ENCODE results near the gene SPOCK2. TPM values are rescaled to one million over a fixed set of nuclear protein-coding genes. Genes with fewer than 3 reads are reported as not detected.

SPOCK2 gene
- total RNA-seq, 1 donor from 2014 or later, result 3.4 TPM

- Mint-ChIP-seq H3K9me3 (ENCODE audit: unreplicated experiment) (no peaks in the 10 kb centered on the region), H3K27me3 (ENCODE audit: unreplicated experiment) (peaks cover 2% of the 10 kb centered on the region), H3K4me1 (ENCODE audit: unreplicated experiment) (no peaks in the 10 kb centered on the region), H3K27ac (ENCODE audit: unreplicated experiment) (no peak overlapping the region), H3K4me3 (ENCODE audit: unreplicated experiment) (no peak overlapping the region), H3K36me3 (ENCODE audit: low read depth, unreplicated experiment) (peaks cover 11% of the 10 kb centered on the region)
- no peak for DNase-seq (ENCODE audit: low spot score)
- TF ChIP-seq, protein P1, sequence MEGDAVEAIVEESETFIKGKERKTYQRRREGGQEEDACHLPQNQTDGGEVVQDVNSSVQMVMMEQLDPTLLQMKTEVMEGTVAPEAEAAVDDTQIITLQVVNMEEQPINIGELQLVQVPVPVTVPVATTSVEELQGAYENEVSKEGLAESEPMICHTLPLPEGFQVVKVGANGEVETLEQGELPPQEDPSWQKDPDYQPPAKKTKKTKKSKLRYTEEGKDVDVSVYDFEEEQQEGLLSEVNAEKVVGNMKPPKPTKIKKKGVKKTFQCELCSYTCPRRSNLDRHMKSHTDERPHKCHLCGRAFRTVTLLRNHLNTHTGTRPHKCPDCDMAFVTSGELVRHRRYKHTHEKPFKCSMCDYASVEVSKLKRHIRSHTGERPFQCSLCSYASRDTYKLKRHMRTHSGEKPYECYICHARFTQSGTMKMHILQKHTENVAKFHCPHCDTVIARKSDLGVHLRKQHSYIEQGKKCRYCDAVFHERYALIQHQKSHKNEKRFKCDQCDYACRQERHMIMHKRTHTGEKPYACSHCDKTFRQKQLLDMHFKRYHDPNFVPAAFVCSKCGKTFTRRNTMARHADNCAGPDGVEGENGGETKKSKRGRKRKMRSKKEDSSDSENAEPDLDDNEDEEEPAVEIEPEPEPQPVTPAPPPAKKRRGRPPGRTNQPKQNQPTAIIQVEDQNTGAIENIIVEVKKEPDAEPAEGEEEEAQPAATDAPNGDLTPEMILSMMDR (IDR thresholded peaks at IDR 0.05; ENCODE audit: unreplicated experiment), result no peak
Measured at GRCh38 chr10:72105710-72106109, 17.4 kb upstream of the SPOCK2 start.

DNA sequence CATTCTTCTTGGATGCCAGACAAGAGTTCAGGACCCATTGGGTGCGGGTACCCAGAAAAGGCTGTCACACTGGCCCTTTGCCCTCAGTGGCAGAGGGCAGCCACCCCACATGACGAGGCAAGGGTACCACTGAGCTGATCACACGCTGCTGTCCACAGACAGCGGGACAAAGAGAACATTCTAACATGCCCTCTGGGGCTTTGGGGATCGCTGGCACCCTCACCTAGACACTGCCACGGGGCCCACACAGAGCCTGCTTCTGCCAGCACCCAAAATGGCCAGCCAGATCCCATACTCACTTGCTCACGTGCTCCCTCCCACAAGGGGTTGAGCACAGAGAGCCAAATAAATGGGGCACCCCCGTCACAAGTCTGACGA, 16.7 kb upstream of the SPOCK2 start:
- no peak overlapping the region for H3K4me3 Mint-ChIP-seq (ENCODE audit: unreplicated experiment)
- peaks cover 11% of the 10 kb centered on the region for H3K36me3 Mint-ChIP-seq (ENCODE audit: low read depth, unreplicated experiment)
- H3K27me3 Mint-ChIP-seq (ENCODE audit: unreplicated experiment), result peaks cover 2% of the 10 kb centered on the region
- DNase-seq (ENCODE audit: low spot score), result no peak
- H3K9me3 Mint-ChIP-seq (ENCODE audit: unreplicated experiment), result no peaks in the 10 kb centered on the region
- no peak overlapping the region for H3K27ac Mint-ChIP-seq (ENCODE audit: unreplicated experiment)
- TF ChIP-seq, protein P1 (IDR thresholded peaks at IDR 0.05; ENCODE audit: unreplicated experiment), result no peak
- no peaks in the 10 kb centered on the region for H3K4me1 Mint-ChIP-seq (ENCODE audit: unreplicated experiment)

GRCh38 chr10:72104472-72105097, 16.2 kb upstream of the SPOCK2 start:
- Mint-ChIP-seq H3K27me3 (ENCODE audit: unreplicated experiment) (peaks cover 2% of the 10 kb centered on the region), H3K9me3 (ENCODE audit: unreplicated experiment) (no peaks in the 10 kb centered on the region), H3K4me3 (ENCODE audit: unreplicated experiment) (no peak overlapping the region), H3K4me1 (ENCODE audit: unreplicated experiment) (no peaks in the 10 kb centered on the region), H3K36me3 (ENCODE audit: low read depth, unreplicated experiment) (peaks cover 14% of the 10 kb centered on the region), H3K27ac (ENCODE audit: unreplicated experiment) (no peak overlapping the region)
- TF ChIP-seq, protein P1 (IDR thresholded peaks at IDR 0.05; ENCODE audit: unreplicated experiment), result no peak
- no peak for DNase-seq (ENCODE audit: low spot score)

DNA sequence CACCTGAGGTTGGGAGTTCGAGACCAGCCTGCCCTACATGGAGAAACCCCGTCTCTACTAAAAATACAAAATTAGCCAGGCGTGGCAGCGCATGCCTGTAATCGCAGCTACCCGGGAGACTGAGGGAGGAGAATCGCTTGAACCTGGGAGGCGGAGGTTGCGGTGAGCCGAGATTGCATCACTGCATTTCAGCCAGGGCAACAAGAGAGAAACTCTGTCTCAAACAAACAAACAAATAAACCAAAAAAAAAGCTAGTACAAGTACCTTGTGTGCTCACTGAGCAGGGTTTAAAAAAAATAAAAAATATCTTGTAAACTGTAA, 11.2 kb upstream of the SPOCK2 start:
- H3K27ac Mint-ChIP-seq (ENCODE audit: unreplicated experiment), result no peak overlapping the region
- peaks cover 22% of the 10 kb centered on the region for H3K36me3 Mint-ChIP-seq (ENCODE audit: low read depth, unreplicated experiment)
- no peak for DNase-seq (ENCODE audit: low spot score)
- TF ChIP-seq, protein P1 (IDR thresholded peaks at IDR 0.05; ENCODE audit: unreplicated experiment), result no peak
- peaks cover 4% of the 10 kb centered on the region for H3K27me3 Mint-ChIP-seq (ENCODE audit: unreplicated experiment)
- no peaks in the 10 kb centered on the region for H3K9me3 Mint-ChIP-seq (ENCODE audit: unreplicated experiment)
- H3K4me3 Mint-ChIP-seq (ENCODE audit: unreplicated experiment), result no peak overlapping the region
- peaks cover 8% of the 10 kb centered on the region for H3K4me1 Mint-ChIP-seq (ENCODE audit: unreplicated experiment)

GRCh38 chr10:72098836-72099599, 10.7 kb upstream of the SPOCK2 start:
- H3K27me3 Mint-ChIP-seq (ENCODE audit: unreplicated experiment), result peaks cover 4% of the 10 kb centered on the region
- H3K4me3 Mint-ChIP-seq (ENCODE audit: unreplicated experiment), result no peak overlapping the region
- no peaks in the 10 kb centered on the region for H3K9me3 Mint-ChIP-seq (ENCODE audit: unreplicated experiment)
- DNase-seq (ENCODE audit: low spot score), result no peak
- TF ChIP-seq, protein P1 (IDR thresholded peaks at IDR 0.05; ENCODE audit: unreplicated experiment), result no peak
- no peak overlapping the region for H3K27ac Mint-ChIP-seq (ENCODE audit: unreplicated experiment)
- H3K36me3 Mint-ChIP-seq (ENCODE audit: low read depth, unreplicated experiment), result peaks cover 22% of the 10 kb centered on the region
- peaks cover 8% of the 10 kb centered on the region for H3K4me1 Mint-ChIP-seq (ENCODE audit: unreplicated experiment)

Measured in endothelial cell (in vitro differentiated cells).